ENCODE data around the gene OR6C6.

- TF ChIP-seq EZH2 (IDR thresholded peaks at IDR 0.05), result no peak
- no peak for TF ChIP-seq POLR2AphosphoS5 (IDR thresholded peaks at IDR 0.05; ENCODE audit: borderline replicate concordance, low read depth, low read length)
These were observed at the start of gene OR6C6 for GRCh38 chr12:55296469-55296868.

All from SK-N-MC (cell line).